Lower leg skin (tissue), 4 donors: Measurements from ENCODE around the gene CHIC1. TPM values are rescaled to one million over a fixed set of nuclear protein-coding genes. Genes with fewer than 3 reads are reported as not detected.
"Not testable (repeated sequence)": the region's sequence is repeated elsewhere in the genome, so short reads cannot be mapped to it uniquely, and the experiment has no call there.

Experiments used
- DNase-seq, 2 donors: peaks; one replicate each; pipeline ENCODE4 v3.0.0-alpha.2; 2019; ENCODE audit warnings: low spot score in 2 of 2
- H3K4me3 ChIP-seq: fragments of 200-600 bp; sonication (generic); 2 replicates; pipeline ENCODE4 v1.5.1; 2017; ENCODE audit warnings: mild to moderate bottlenecking, low read depth; ENCODE audit not compliant: poor library complexity, severe bottlenecking
- POLR2A ChIP-seq, 2 donors: fragments of 450-650 bp; IDR thresholded peaks; one replicate each; pipeline ENCODE4 v1.6.1; 2016 to 2017; ENCODE audit warnings: antibody characterized with exemption in 2 of 2, mild to moderate bottlenecking in 1 of 2, moderate library complexity in 1 of 2
- WGBS, 2 donors: methylation state at CpG; one replicate each; pipeline ENCODE4 v1.1.5; 2018; 5-methylcytosine and 5-hydroxymethylcytosine counted together
- intact Hi-C: fragments of 100-400 bp; cut with DNase I; formaldehyde crosslinking; loops from one replicate; pipeline ENCODE4 v1.15.0; 2023; ENCODE audit warnings: low total_unique reads
- total RNA-seq, 4 donors: library from RNA; depleted of rRNA; stranded (reverse); fragments of >200 nt; gene quantifications; one replicate each; pipeline ENCODE4 v1.1.0, GENCODE V29; 2016
- TF ChIP-seq, protein P1 (sequence below), 3 donors: fragments of 450-650 bp; IDR thresholded peaks; one replicate each; pipeline ENCODE4 v1.5.1; 2016; ENCODE audit warnings: antibody characterized with exemption in 3 of 3, mild to moderate bottlenecking in 3 of 3, moderate library complexity in 2 of 3

CHIC1 gene
- total RNA-seq = 1 to 10 TPM; 4.8 to 8.0 (median 5.7) TPM

DNA sequence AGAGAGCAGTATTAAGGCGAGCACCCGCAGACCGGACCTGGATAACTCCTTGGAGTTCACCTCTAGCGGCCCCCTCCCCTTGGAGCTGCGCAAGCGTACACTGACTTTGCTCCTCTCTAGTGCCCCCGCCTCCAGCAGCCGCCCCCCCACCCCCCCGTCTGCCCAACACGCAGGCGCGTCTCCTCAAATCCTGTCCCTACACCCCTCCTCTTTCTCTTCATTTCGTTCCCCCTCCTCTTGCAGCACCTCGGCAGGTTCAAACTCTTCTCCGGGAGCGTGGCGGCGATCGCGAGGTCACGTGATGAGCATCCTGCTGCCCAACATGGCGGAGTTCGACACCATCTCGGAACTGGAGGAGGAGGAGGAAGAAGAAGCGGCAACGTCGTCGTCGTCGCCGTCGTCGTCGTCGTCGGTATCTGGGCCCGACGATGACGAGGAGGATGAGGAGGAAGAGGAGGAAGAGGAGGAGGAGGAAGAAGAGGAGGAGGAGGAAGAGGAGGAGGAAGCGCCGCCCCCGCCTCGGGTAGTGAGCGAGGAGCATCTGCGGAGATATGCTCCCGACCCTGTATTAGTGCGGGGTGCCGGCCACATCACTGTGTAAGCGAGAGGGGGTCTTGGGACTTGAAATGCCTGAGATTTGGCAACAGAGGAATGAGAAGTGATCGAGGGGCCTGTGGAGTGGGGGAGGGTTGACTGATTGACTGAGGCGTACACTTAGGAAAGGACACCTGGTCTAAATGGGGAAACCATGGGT is at the start of gene CHIC1:
CHIC1 (plus strand) TSS at position 214 of the 754 bp plus-strand sequence; CDS start at position 302, 88 bp downstream.
- 0 to 28% methylated on average over 43 to 51 of the region's 51 CpGs for WGBS, 2 donors
- intact Hi-C loops = no loop called here

DNA sequence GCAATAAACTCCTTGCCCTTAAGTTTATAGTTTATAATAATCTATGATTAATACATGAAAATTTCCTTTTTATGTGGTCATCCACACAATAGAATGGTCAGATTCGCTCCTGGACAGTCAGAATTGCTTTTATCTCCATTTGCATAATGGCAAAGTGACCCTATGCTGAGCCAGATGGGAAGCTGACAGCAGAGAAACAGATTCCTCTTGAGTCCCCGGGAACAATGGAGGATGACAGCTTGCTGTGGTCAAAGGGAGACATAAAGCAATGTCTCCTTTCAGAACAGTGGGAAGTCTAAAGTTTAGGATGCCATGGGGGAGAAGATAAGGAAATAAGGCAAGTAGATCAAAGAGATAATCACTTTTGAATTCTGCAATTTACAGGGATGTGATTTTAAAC is 40.2 kb upstream of the CHIC1 start:
- intact Hi-C loops, H3K4me3 ChIP-seq, DNase-seq: not testable (repeated sequence)
- WGBS, 2 donors = 50 to 65% methylated on average over 2 of the region's 2 CpGs

More for the DNA sequence above, at the start of gene CHIC1:
- no peak for TF ChIP-seq POLR2A (IDR thresholded peaks at IDR 0.05)
- TF ChIP-seq, protein P1, sequence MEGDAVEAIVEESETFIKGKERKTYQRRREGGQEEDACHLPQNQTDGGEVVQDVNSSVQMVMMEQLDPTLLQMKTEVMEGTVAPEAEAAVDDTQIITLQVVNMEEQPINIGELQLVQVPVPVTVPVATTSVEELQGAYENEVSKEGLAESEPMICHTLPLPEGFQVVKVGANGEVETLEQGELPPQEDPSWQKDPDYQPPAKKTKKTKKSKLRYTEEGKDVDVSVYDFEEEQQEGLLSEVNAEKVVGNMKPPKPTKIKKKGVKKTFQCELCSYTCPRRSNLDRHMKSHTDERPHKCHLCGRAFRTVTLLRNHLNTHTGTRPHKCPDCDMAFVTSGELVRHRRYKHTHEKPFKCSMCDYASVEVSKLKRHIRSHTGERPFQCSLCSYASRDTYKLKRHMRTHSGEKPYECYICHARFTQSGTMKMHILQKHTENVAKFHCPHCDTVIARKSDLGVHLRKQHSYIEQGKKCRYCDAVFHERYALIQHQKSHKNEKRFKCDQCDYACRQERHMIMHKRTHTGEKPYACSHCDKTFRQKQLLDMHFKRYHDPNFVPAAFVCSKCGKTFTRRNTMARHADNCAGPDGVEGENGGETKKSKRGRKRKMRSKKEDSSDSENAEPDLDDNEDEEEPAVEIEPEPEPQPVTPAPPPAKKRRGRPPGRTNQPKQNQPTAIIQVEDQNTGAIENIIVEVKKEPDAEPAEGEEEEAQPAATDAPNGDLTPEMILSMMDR (IDR thresholded peaks at IDR 0.05) = no peak
- peak within 1 kb of the TSS; percentile 48 for H3K4me3 ChIP-seq
- DNase-seq = peak; percentile 33 to 90

- no peak for DNase-seq
- TF ChIP-seq POLR2A (IDR thresholded peaks at IDR 0.05) = no peak
- TF ChIP-seq, protein P1 (IDR thresholded peaks at IDR 0.05) = no peak
- H3K4me3 ChIP-seq = no peak overlapping the region
- intact Hi-C loops = no loop called here
- 81 to 91% methylated on average over 8 of the region's 8 CpGs for WGBS, 2 donors
These were observed 38.1 kb upstream of the CHIC1 start for GRCh38 chrX:73524906-73525305.

GRCh38 chrX:73525928-73526690 is 36.9 kb upstream of the CHIC1 start:
- DNase-seq = no peak

DNA sequence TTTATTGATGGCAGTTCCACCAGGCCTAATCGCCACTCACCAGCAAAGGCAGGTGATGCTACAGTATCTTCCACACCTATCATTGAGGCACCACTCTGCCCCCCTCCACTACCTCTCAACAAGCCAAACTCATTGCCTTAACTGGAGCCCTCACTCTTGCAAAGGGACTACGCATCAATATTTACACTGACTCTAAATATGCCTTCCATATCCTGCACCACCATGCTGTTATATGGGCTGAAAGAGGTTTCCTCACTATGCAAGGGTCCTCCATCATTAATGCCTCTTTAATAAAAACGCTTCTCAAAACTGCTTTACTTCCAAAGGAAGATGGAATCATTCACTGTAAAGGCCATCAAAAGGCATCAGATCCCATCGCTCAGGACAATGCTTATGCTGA is 31.3 kb upstream of the CHIC1 start:
- intact Hi-C loops, H3K4me3 ChIP-seq, DNase-seq: not testable (repeated sequence)
- 93 to 95% methylated on average over 4 of the region's 4 CpGs for WGBS, 2 donors

More at GRCh38 chrX:73525928-73526690, 36.9 kb upstream of the CHIC1 start:
- intact Hi-C loops = no loop called here
- TF ChIP-seq, protein P1 (IDR thresholded peaks at IDR 0.05) = no peak
- no peak for TF ChIP-seq POLR2A (IDR thresholded peaks at IDR 0.05)
- no peak overlapping the region for H3K4me3 ChIP-seq
- WGBS, 2 donors = 44 to 48% methylated on average over 13 of the region's 13 CpGs

- H3K4me3 ChIP-seq = no peak overlapping the region
- TF ChIP-seq, protein P1 (IDR thresholded peaks at IDR 0.05) = no peak
- TF ChIP-seq POLR2A (IDR thresholded peaks at IDR 0.05) = no peak
- no peak for DNase-seq
- intact Hi-C loops = no loop called here
These were observed 6.8 kb upstream of the CHIC1 start for GRCh38 chrX:73556159-73556558.
